ENCODE data around the gene LGR4.
"Not testable (repeated sequence)": the region's sequence is repeated elsewhere in the genome, so short reads cannot be mapped to it uniquely, and the experiment has no call there.

Gene LGR4

GRCh38 chr11:27456140-27456794 is 16.3 kb downstream of the LGR4 start:
- DNase-seq: no peak

- DNase-seq: no peak
These were observed 16.9 kb downstream of the LGR4 start for GRCh38 chr11:27455667-27456066.

- no peak for DNase-seq
These were observed 18.9 kb downstream of the LGR4 start for GRCh38 chr11:27453701-27454100.

GRCh38 chr11:27452147-27452546 is 20.4 kb downstream of the LGR4 start:
- no peak for DNase-seq

- no peak for DNase-seq
These were observed 21.2 kb downstream of the LGR4 start for GRCh38 chr11:27451244-27451965.

- DNase-seq: not testable (repeated sequence)
These were observed 24.4 kb downstream of the LGR4 start for GRCh38 chr11:27448184-27448540.

GRCh38 chr11:27447288-27448183 is 25.1 kb downstream of the LGR4 start:
- no peak for DNase-seq

GRCh38 chr11:27445625-27446024 is 27.0 kb downstream of the LGR4 start:
- no peak for DNase-seq

- DNase-seq: no peak
These were observed 27.8 kb downstream of the LGR4 start for GRCh38 chr11:27444801-27445215.

- no peak for DNase-seq
These were observed 28.7 kb downstream of the LGR4 start for GRCh38 chr11:27443746-27444507.

- no peak for DNase-seq
These were observed 29.4 kb downstream of the LGR4 start for GRCh38 chr11:27443227-27443626.

GRCh38 chr11:27440090-27440489 is 32.5 kb downstream of the LGR4 start:
- DNase-seq: no peak

GRCh38 chr11:27438595-27438981 is 34.0 kb downstream of the LGR4 start:
- no peak for DNase-seq

GRCh38 chr11:27437829-27438594 is 34.6 kb downstream of the LGR4 start:
- no peak for DNase-seq

GRCh38 chr11:27436916-27437315 is 35.7 kb downstream of the LGR4 start:
- DNase-seq: no peak

GRCh38 chr11:27433742-27434141 is 38.8 kb downstream of the LGR4 start:
- no peak for DNase-seq

GRCh38 chr11:27431808-27432207 is 40.8 kb downstream of the LGR4 start:
- DNase-seq: no peak

- no peak for DNase-seq
These were observed 42.7 kb downstream of the LGR4 start for GRCh38 chr11:27429761-27430393.

GRCh38 chr11:27427183-27427980 is 45.2 kb downstream of the LGR4 start:
- DNase-seq: no peak

GRCh38 chr11:27425814-27426213 is 46.8 kb downstream of the LGR4 start:
- DNase-seq: no peak

GRCh38 chr11:27423125-27423524 is 49.5 kb downstream of the LGR4 start:
- DNase-seq: no peak
